ENCODE measurements around the gene ARHGAP10. TPM values are rescaled to one million over a fixed set of nuclear protein-coding genes. Genes with fewer than 3 reads are reported as not detected.
"Not testable (repeated sequence)": the region's sequence is repeated elsewhere in the genome, so short reads cannot be mapped to it uniquely, and the experiment has no call there.

ARHGAP10 gene
- total and polyA plus RNA-seq, 9 donors: 26.9 to 41.6 (median 33.0) TPM

DNA sequence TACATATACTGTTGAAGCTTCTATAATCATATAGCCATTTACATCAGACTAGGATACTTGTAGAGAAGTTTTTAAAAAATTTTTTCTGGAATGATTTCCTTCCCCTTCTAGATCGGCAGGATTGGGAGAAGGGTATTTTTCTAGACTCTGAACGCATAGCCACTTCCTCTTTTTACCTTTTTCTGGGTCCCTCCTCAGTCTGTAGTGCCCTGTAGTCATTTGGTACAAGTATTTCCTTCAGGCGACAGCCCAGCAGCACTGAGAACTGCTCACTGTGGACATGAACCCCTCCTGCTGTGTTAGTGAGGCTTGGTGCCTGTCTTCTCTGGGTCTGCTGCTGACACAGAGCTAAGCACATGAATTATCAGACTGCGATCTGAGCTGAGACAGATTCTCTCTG lies 255.4 kb downstream of the ARHGAP10 start:
- Histone ChIP-seq H3K4me3 (ENCODE audit: low read length) (no peak overlapping the region), H3K36me3 (ENCODE audit: control insufficient read depth, insufficient read depth, low read length) (peaks cover 11% of the 10 kb centered on the region), H3K9me3 (replicated peaks; ENCODE audit: control insufficient read depth, low read depth, low read length) (peaks cover 7% of the 10 kb centered on the region), H3K4me1 (ENCODE audit: control insufficient read depth, insufficient read depth, low read length) (peaks cover 13% of the 10 kb centered on the region), H3K27me3 (ENCODE audit: control insufficient read depth, insufficient read depth, low read length) (no peaks in the 10 kb centered on the region), H3K27ac (ENCODE audit: low read length) (no peak overlapping the region)
- DNase-seq: no peak
- WGBS (ENCODE audit: insufficient coverage): 88% methylated on average over 1 of the region's 4 CpGs

DNA sequence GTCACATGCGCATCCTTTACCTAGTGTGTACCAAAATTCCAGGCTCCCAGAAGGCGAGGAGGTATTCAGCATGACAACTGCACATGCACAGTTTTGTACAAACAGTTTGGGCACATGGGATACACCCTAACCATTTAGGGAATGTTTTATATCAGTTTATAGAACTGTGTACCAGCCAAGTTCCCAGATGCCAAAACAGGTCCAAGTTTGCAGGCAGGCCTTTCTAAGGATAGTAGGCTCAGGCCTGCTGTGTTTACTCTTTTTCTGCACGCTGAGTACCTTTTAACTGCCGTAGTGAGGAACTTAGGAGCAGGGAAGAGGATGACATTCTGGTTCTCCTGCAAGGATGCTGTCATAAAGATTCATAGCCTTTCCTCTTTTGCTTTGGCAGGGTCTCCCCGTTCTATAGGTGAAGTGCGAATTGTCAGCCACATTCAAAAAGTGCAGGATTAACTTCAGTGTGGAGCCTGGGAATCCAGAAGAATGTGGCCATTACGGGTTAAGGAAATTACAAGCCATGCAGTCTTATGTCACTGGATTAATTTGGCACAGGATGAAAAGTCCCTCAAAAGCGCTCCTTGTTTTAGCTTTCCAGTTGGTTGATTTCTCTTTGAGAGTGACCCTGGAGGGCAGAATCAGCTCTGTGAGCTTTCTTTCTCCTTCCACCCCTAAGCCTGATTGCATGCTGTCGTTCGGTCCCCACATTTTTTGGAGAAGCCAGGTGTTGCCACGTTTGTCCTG lies 259.8 kb downstream of the ARHGAP10 start:
- Histone ChIP-seq H3K9me3 (replicated peaks; ENCODE audit: control insufficient read depth, low read depth, low read length) (no peaks in the 10 kb centered on the region), H3K27me3 (ENCODE audit: control insufficient read depth, insufficient read depth, low read length) (no peaks in the 10 kb centered on the region), H3K4me1 (ENCODE audit: control insufficient read depth, insufficient read depth, low read length) (peaks cover 5% of the 10 kb centered on the region), H3K4me3 (ENCODE audit: low read length) (no peak overlapping the region), H3K36me3 (ENCODE audit: control insufficient read depth, insufficient read depth, low read length) (no peaks in the 10 kb centered on the region), H3K27ac (ENCODE audit: low read length) (no peak overlapping the region)
- no peak for DNase-seq
- 77% methylated on average over 9 of the region's 11 CpGs for WGBS (ENCODE audit: insufficient coverage)

DNA sequence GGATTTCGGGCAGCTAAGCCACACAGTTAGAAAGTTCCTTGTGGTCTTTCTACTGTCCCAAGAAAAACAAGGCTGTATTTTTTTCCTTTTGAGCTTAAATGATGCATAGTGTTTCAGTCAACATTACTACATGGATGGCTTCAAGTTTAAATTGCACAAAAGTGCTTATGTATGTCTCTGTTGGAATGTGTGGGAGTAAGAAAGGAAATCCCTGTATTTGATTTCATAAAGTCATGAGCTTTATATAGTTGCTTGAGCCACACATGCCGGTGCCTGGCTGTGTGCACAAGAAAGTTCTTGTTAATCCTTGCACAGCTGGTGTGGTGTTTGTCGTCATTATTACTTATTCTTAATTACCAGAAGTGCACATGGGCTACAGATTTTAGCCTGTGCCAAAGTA lies 262.2 kb downstream of the ARHGAP10 start:
- peaks cover 5% of the 10 kb centered on the region for H3K4me1 ChIP-seq (ENCODE audit: control insufficient read depth, insufficient read depth, low read length)
- no peaks in the 10 kb centered on the region for H3K27me3 ChIP-seq (ENCODE audit: control insufficient read depth, insufficient read depth, low read length)
- H3K36me3 ChIP-seq (ENCODE audit: control insufficient read depth, insufficient read depth, low read length): no peaks in the 10 kb centered on the region
- no peak overlapping the region for H3K4me3 ChIP-seq (ENCODE audit: low read length)
- H3K27ac ChIP-seq (ENCODE audit: low read length): peak overlapping the region; percentile 31
- DNase-seq: peak; percentile 64
- 75% methylated on average over 1 of the region's 3 CpGs for WGBS (ENCODE audit: insufficient coverage)
- H3K9me3 ChIP-seq (replicated peaks; ENCODE audit: control insufficient read depth, low read depth, low read length): no peaks in the 10 kb centered on the region

- peaks cover 5% of the 10 kb centered on the region for H3K4me1 ChIP-seq (ENCODE audit: control insufficient read depth, insufficient read depth, low read length)
- no peak overlapping the region for H3K4me3 ChIP-seq (ENCODE audit: low read length)
- no peak for DNase-seq
- peaks cover 3% of the 10 kb centered on the region for H3K9me3 ChIP-seq (replicated peaks; ENCODE audit: control insufficient read depth, low read depth, low read length)
- H3K36me3 ChIP-seq (ENCODE audit: control insufficient read depth, insufficient read depth, low read length): peaks cover 5% of the 10 kb centered on the region
- H3K27ac ChIP-seq (ENCODE audit: low read length): peak overlapping the region; percentile 6
- 100% methylated on average over 2 of the region's 10 CpGs for WGBS (ENCODE audit: insufficient coverage)
- no peaks in the 10 kb centered on the region for H3K27me3 ChIP-seq (ENCODE audit: control insufficient read depth, insufficient read depth, low read length)
Observed at GRCh38 chr4:147994491-147995385, 262.9 kb downstream of the ARHGAP10 start.

DNA sequence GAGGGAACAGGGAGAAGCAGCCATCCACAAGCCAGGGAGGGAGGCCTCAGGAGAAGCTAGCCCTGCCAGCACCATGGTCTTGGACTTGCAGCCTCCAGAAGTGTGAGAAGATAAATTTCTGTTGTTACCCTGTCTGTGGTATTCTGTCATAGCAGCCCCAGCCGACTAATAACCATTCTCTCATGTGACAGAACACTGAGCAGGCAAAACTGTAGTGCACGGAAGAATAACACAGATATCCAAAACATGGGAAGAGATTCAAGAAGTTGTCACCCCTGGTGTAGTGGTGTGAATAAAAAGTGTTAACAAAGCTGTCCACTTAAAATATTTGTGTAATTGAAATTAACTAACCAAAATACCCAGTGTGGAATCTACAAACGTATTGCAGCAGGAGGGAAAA lies 265.0 kb downstream of the ARHGAP10 start:
- peaks cover 5% of the 10 kb centered on the region for H3K36me3 ChIP-seq (ENCODE audit: control insufficient read depth, insufficient read depth, low read length)
- H3K27ac ChIP-seq (ENCODE audit: low read length): no peak overlapping the region
- no peaks in the 10 kb centered on the region for H3K27me3 ChIP-seq (ENCODE audit: control insufficient read depth, insufficient read depth, low read length)
- H3K9me3 ChIP-seq (replicated peaks; ENCODE audit: control insufficient read depth, low read depth, low read length): peaks cover 3% of the 10 kb centered on the region
- H3K4me3 ChIP-seq (ENCODE audit: low read length): no peak overlapping the region
- no peak for DNase-seq
- no CpG with 5 or more reads among the region's 3 CpGs for WGBS (ENCODE audit: insufficient coverage)
- H3K4me1 ChIP-seq (ENCODE audit: control insufficient read depth, insufficient read depth, low read length): peaks cover 3% of the 10 kb centered on the region

GRCh38 chr4:148000038-148000437 lies 268.1 kb downstream of the ARHGAP10 start:
- H3K4me3 ChIP-seq (ENCODE audit: low read length); H3K36me3 ChIP-seq (ENCODE audit: control insufficient read depth, insufficient read depth, low read length); H3K27me3 ChIP-seq (ENCODE audit: control insufficient read depth, insufficient read depth, low read length); H3K9me3 ChIP-seq (replicated peaks; ENCODE audit: control insufficient read depth, low read depth, low read length); H3K27ac ChIP-seq (ENCODE audit: low read length); DNase-seq; H3K4me1 ChIP-seq (ENCODE audit: control insufficient read depth, insufficient read depth, low read length): not testable (repeated sequence)
- no CpG with 5 or more reads among the region's 1 CpG for WGBS (ENCODE audit: insufficient coverage)

GRCh38 chr4:148004228-148004857 lies 272.5 kb downstream of the ARHGAP10 start:
- Histone ChIP-seq H3K4me1 (ENCODE audit: control insufficient read depth, insufficient read depth, low read length) (peaks cover 3% of the 10 kb centered on the region), H3K27me3 (ENCODE audit: control insufficient read depth, insufficient read depth, low read length) (no peaks in the 10 kb centered on the region), H3K27ac (ENCODE audit: low read length) (no peak overlapping the region), H3K36me3 (ENCODE audit: control insufficient read depth, insufficient read depth, low read length) (peaks cover 4% of the 10 kb centered on the region), H3K4me3 (ENCODE audit: low read length) (no peak overlapping the region), H3K9me3 (replicated peaks; ENCODE audit: control insufficient read depth, low read depth, low read length) (peaks cover 3% of the 10 kb centered on the region)
- peak; percentile 91 for DNase-seq
- 15% methylated on average over 5 of the region's 6 CpGs for WGBS (ENCODE audit: insufficient coverage)

DNA sequence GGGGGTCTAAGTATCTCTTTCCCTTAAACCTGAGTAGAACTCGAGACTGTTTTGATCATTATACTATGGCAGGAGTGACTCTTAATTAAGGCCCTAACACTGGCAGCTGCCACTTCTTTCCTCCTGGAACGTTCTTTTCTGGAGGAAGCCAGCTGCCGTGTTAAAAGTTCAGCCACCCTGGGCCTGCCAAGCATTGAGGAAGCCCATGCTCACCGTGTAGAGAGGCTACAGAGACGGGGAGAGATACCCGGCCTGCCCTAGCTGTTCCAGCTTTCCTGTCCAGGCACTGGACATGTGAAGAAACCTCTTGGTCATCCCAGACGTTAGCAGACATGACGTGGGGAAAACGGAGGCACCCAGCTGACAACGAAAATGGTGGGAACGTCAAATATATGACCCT lies 274.1 kb downstream of the ARHGAP10 start:
- Histone ChIP-seq H3K27me3 (ENCODE audit: control insufficient read depth, insufficient read depth, low read length) (no peaks in the 10 kb centered on the region), H3K4me3 (ENCODE audit: low read length) (no peak overlapping the region), H3K36me3 (ENCODE audit: control insufficient read depth, insufficient read depth, low read length) (no peaks in the 10 kb centered on the region), H3K27ac (ENCODE audit: low read length) (peak overlapping the region; percentile 17), H3K4me1 (ENCODE audit: control insufficient read depth, insufficient read depth, low read length) (peaks cover 3% of the 10 kb centered on the region), H3K9me3 (replicated peaks; ENCODE audit: control insufficient read depth, low read depth, low read length) (peaks cover 1% of the 10 kb centered on the region)
- DNase-seq: peak; percentile 54
- WGBS (ENCODE audit: insufficient coverage): 87% methylated on average over 10 of the region's 11 CpGs

DNA sequence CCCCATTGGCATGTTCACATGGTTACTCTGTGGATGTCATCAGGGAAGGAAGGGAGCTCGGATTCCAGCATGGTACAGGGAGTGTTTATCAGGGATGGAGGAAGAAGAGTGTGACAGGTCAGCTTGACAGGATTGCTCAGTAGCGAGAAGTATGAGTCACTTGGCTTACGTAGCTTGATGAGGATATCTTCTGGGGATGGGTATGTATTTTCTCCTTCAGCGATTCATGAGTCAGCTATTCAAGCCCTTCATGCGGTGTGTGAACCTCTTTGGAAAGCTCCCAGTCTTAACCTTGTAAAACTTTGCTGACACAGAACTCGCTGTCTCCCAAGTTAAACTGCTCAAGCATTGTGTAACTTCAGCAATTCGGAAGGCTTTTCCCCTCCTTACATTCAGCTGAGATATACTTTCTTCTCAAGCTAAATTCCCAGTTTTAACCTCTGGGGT lies 275.4 kb downstream of the ARHGAP10 start:
- Histone ChIP-seq H3K4me3 (ENCODE audit: low read length) (no peak overlapping the region), H3K4me1 (ENCODE audit: control insufficient read depth, insufficient read depth, low read length) (peaks cover 3% of the 10 kb centered on the region), H3K27me3 (ENCODE audit: control insufficient read depth, insufficient read depth, low read length) (no peaks in the 10 kb centered on the region), H3K9me3 (replicated peaks; ENCODE audit: control insufficient read depth, low read depth, low read length) (peaks cover 5% of the 10 kb centered on the region), H3K27ac (ENCODE audit: low read length) (no peak overlapping the region), H3K36me3 (ENCODE audit: control insufficient read depth, insufficient read depth, low read length) (no peaks in the 10 kb centered on the region)
- WGBS (ENCODE audit: insufficient coverage): 77% methylated on average over 5 of the region's 7 CpGs
- peak; percentile 39 for DNase-seq

DNA sequence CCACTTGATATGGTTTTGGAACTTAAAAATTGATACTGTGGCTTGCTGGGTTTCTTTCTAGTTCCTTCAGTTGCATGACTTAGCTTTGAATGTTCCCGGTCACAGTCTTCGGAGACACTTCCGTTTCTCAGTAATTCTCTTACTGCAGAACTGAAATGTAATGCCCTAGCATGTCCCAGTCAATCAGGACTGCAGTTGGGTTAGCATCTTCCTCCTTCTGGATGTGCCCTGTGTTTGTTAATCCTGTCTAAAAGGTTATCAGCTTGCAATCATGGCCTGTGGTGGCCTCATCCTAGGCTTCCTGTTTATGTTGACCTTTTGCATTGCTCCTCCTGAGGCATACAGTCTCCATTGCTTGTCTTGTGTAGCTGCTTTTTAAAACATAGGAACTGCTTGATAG lies 275.9 kb downstream of the ARHGAP10 start:
- no peak for DNase-seq
- Histone ChIP-seq H3K27ac (ENCODE audit: low read length) (no peak overlapping the region), H3K36me3 (ENCODE audit: control insufficient read depth, insufficient read depth, low read length) (no peaks in the 10 kb centered on the region), H3K9me3 (replicated peaks; ENCODE audit: control insufficient read depth, low read depth, low read length) (peaks cover 5% of the 10 kb centered on the region), H3K27me3 (ENCODE audit: control insufficient read depth, insufficient read depth, low read length) (no peaks in the 10 kb centered on the region), H3K4me3 (ENCODE audit: low read length) (no peak overlapping the region), H3K4me1 (ENCODE audit: control insufficient read depth, insufficient read depth, low read length) (peaks cover 3% of the 10 kb centered on the region)
- WGBS (ENCODE audit: insufficient coverage): 67% methylated on average over 3 of the region's 3 CpGs
